CD4-positive, CD25-positive, alpha-beta regulatory T cell (primary cell): ENCODE measurements around the gene FBN3. TPM values are rescaled to one million over a fixed set of nuclear protein-coding genes. Genes with fewer than 3 reads are reported as not detected.

ENCODE experiments used
- ATAC-seq, 2 donors: fragments of 150-1000 bp; cut with Tn5 transposase; one replicate each; pipeline ENCODE4 v1.10.0; 2021; ENCODE audit warnings: low read depth in 2 of 2, moderate number of reproducible peaks in 2 of 2, moderate library complexity in 1 of 2
- DNase-seq, 3 donors: peaks; one replicate each; pipeline versions ENCODE4 v3.0.0 to v3.0.0-alpha.2; 2012 to 2022; ENCODE audit warnings: mixed read lengths in 1 of 3
- H3K27ac ChIP-seq: one replicate; pipeline ENCODE4 v1.7.0; 2013; ENCODE audit warnings: mild to moderate bottlenecking, low read length; ENCODE audit not compliant: insufficient read depth, poor library complexity, severe bottlenecking
- H3K27me3 ChIP-seq: one replicate; pipeline ENCODE4 v1.7.0; 2013; ENCODE audit warnings: low read length; ENCODE audit not compliant: control insufficient read depth, insufficient read depth
- H3K36me3 ChIP-seq: one replicate; pipeline ENCODE4 v1.7.0; 2013; ENCODE audit warnings: mild to moderate bottlenecking, low read length, moderate library complexity; ENCODE audit not compliant: control insufficient read depth, insufficient read depth
- H3K4me1 ChIP-seq: 2 replicates; pipeline ENCODE4 v1.7.0; 2013; ENCODE audit warnings: mild to moderate bottlenecking, low read length; ENCODE audit not compliant: insufficient read depth, control insufficient read depth, poor library complexity, severe bottlenecking
- H3K4me3 ChIP-seq: one replicate; pipeline ENCODE4 v1.7.0; 2013; ENCODE audit warnings: low read depth, mild to moderate bottlenecking, low read length, moderate library complexity
- H3K9me3 ChIP-seq, 2 experiments: 1 replicate in 1 of 2; 2 replicates in 1 of 2; pipeline ENCODE4 v1.7.0; 2013; ENCODE audit warnings: low read length in 2 of 2, mild to moderate bottlenecking in 1 of 2, moderate library complexity in 1 of 2; ENCODE audit not compliant: control insufficient read depth in 2 of 2
- H3K27ac Mint-ChIP-seq, 3 donors: one replicate each; pipeline ENCODE4 v1.8.0; 2020 to 2022; ENCODE audit warnings: mild to moderate bottlenecking in 3 of 3, mixed read lengths in 3 of 3, moderate library complexity in 2 of 3
- H3K27me3 Mint-ChIP-seq: one replicate; pipeline ENCODE4 v1.8.0; 2022; ENCODE audit warnings: mild to moderate bottlenecking, mixed read lengths
- H3K36me3 Mint-ChIP-seq: one replicate; pipeline ENCODE4 v1.8.0; 2020; ENCODE audit warnings: mixed read lengths
- H3K4me1 Mint-ChIP-seq, 4 donors: one replicate each; pipeline ENCODE4 v1.8.0; 2020 to 2022; ENCODE audit warnings: mixed read lengths in 4 of 4, mild to moderate bottlenecking in 1 of 4
- H3K4me3 Mint-ChIP-seq, 4 donors: one replicate each; pipeline ENCODE4 v1.8.0; 2020 to 2022; ENCODE audit warnings: mild to moderate bottlenecking in 4 of 4, mixed read lengths in 4 of 4, moderate library complexity in 3 of 4
- H3K9me3 Mint-ChIP-seq, 7 donors: one replicate each; pipeline ENCODE4 v1.8.0; 2020 to 2022; ENCODE audit warnings: mixed read lengths in 7 of 7, mild to moderate bottlenecking in 3 of 7, moderate library complexity in 2 of 7
- polyA plus RNA-seq, 4 donors: library from polyadenylated mRNA; unstranded; fragments of 300-500 nt; fragmentation: Illumina TruSeq; gene quantifications; one replicate each; pipeline ENCODE4 v1.2.3, GENCODE V29; 2021
- total RNA-seq: library from RNA; stranded (reverse); gene quantifications from one replicate; pipeline ENCODE4 v1.2.3, GENCODE V29; 2022

FBN3 gene
- total and polyA plus RNA-seq, 5 donors from 2014 or later = 0.07 TPM; not detected in 4

GRCh38 chr19:8123683-8124082 lies 25.7 kb downstream of the FBN3 start:
- Mint-ChIP-seq H3K27ac (no peak overlapping the region), H3K9me3 (no peaks in the 10 kb centered on the region), H3K27me3 (peaks cover 5% of the 10 kb centered on the region), H3K4me1 (no peaks in the 10 kb centered on the region), H3K4me3 (no peak overlapping the region), H3K36me3 (no peaks in the 10 kb centered on the region)
- Histone ChIP-seq H3K9me3 (no peaks in the 10 kb centered on the region), H3K4me3 (no peak overlapping the region), H3K27me3 (no peaks in the 10 kb centered on the region), H3K4me1 (no peaks in the 10 kb centered on the region), H3K36me3 (no peaks in the 10 kb centered on the region), H3K27ac (no peak overlapping the region)
- DNase-seq = no peak
- ATAC-seq = no peak

GRCh38 chr19:8120636-8121480 lies 28.5 kb downstream of the FBN3 start:
- Histone ChIP-seq H3K4me3 (no peak overlapping the region), H3K36me3 (no peaks in the 10 kb centered on the region), H3K27ac (no peak overlapping the region), H3K4me1 (no peaks in the 10 kb centered on the region), H3K9me3 (no peaks in the 10 kb centered on the region), H3K27me3 (no peaks in the 10 kb centered on the region)
- Mint-ChIP-seq H3K9me3 (no peaks in the 10 kb centered on the region), H3K4me1 (no peaks in the 10 kb centered on the region), H3K27me3 (peaks cover 5% of the 10 kb centered on the region), H3K36me3 (no peaks in the 10 kb centered on the region), H3K27ac (no peak overlapping the region), H3K4me3 (no peak overlapping the region)
- DNase-seq (no peak), ATAC-seq (no peak)

- H3K4me3 ChIP-seq = no peak overlapping the region
- Mint-ChIP-seq H3K4me3 (no peak overlapping the region), H3K4me1 (no peaks in the 10 kb centered on the region), H3K27ac (no peak overlapping the region), H3K9me3 (no peaks in the 10 kb centered on the region), H3K36me3 (no peaks in the 10 kb centered on the region), H3K27me3 (peaks cover 5% of the 10 kb centered on the region)
- ATAC-seq (no peak), DNase-seq (no peak)
- H3K36me3 ChIP-seq = no peaks in the 10 kb centered on the region
- H3K27me3 ChIP-seq = no peaks in the 10 kb centered on the region
- no peaks in the 10 kb centered on the region for H3K9me3 ChIP-seq
- no peak overlapping the region for H3K27ac ChIP-seq
- H3K4me1 ChIP-seq = no peaks in the 10 kb centered on the region
Observed at GRCh38 chr19:8117991-8118390, 31.4 kb downstream of the FBN3 start.

DNA sequence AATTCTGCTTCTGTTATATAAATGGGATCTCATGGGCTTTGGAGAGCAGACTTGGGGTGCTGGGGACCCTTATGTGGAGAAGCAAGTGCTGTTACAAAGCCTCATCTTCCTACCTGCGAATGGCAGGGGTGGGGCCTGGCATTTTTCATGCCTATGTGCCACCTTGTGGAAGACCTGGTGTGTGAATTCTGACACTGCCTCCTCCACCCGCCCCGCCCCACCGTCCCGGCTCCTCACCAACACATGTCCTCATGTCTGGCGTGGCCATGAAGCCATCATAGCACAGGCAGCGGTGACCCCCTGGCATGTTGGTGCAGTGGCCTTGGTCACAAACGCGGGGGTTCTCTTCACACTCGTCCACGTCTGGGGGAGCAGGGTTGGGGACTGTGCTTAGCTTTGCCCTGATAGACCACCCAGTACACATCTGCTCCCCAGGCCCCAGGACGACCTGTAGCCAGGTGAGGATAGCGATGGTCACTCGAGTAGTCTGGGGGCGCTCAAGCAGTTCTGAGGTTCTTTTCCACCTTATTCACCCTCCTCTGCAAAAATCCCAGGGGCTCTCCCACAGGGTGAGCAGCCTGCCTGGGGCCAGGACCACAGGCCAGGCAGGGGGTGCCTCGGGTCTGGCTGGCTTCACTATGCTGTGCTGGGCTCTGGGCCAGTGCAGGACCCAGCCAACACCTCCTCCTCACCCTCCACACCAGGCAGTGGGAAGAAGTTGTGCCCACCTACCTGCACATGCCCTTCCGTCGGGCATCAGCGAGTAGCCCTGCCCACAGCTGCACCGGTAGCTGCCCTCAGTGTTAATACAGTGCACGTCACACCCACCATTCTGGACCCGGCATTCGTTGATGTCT lies 32.7 kb downstream of the FBN3 start:
- Histone ChIP-seq H3K27me3 (no peaks in the 10 kb centered on the region), H3K9me3 (no peaks in the 10 kb centered on the region), H3K27ac (no peak overlapping the region), H3K4me3 (no peak overlapping the region), H3K36me3 (no peaks in the 10 kb centered on the region), H3K4me1 (no peaks in the 10 kb centered on the region)
- Mint-ChIP-seq H3K9me3 (no peaks in the 10 kb centered on the region), H3K27me3 (peaks cover 5% of the 10 kb centered on the region), H3K4me1 (no peaks in the 10 kb centered on the region), H3K36me3 (no peaks in the 10 kb centered on the region), H3K27ac (no peak overlapping the region), H3K4me3 (no peak overlapping the region)
- DNase-seq = peak in 1 of 3 donors; percentile 8
- ATAC-seq = no peak

DNA sequence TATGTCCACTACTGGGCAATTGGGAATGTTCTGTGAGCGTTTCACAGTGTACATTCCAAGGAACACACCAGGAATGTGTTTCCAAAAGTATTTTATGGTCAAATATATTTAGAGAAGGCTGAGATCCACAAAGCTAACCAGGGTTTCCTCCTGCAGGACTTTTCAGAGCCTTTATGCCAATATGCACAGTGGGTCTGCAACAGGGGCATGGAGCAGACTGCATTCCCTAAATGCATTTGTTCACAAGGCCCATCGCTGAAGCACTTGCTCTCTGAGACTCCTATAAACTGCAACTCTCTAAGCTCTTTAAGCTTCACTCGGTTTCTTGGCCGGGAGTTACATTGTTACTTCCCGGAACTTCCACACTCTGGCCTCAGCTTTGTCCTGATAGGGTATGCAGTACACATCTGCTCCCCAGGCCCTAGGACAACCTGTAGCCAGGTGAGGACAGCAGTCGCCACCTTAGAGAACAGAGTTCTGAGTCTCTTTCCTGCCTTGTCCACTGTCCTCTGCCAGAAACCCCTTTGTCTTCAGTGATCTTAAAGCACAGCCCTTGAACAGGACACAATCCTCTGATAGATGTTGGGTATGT lies 33.5 kb downstream of the FBN3 start:
- Histone ChIP-seq H3K9me3 (no peaks in the 10 kb centered on the region), H3K4me1 (no peaks in the 10 kb centered on the region), H3K4me3 (no peak overlapping the region), H3K36me3 (no peaks in the 10 kb centered on the region), H3K27ac (no peak overlapping the region), H3K27me3 (no peaks in the 10 kb centered on the region)
- no peak overlapping the region for H3K4me3 Mint-ChIP-seq
- ATAC-seq (no peak), DNase-seq (no peak)
- peaks cover 5% of the 10 kb centered on the region for H3K27me3 Mint-ChIP-seq
- H3K9me3 Mint-ChIP-seq = no peaks in the 10 kb centered on the region
- H3K27ac Mint-ChIP-seq = no peak overlapping the region
- no peaks in the 10 kb centered on the region for H3K36me3 Mint-ChIP-seq
- H3K4me1 Mint-ChIP-seq = no peaks in the 10 kb centered on the region

DNA sequence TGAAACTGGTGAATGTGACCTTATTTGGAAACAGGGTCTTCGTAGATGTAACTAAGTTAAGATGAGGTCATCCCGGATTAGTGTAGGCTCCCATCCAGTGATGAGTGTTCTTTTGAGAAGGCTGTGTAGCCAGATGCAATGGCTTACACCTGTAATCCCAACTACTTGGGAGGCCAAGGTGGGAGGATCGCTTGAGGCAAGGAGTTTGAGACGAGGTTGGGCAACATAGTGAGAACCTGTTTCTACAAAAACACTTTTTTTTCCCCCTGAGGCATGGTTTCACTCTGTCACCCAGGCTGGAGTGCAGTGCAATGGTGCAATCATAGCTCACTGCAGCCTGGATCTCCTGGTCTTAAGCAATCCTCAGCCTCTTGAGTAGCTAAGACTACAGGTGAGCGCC lies 36.4 kb downstream of the FBN3 start:
- no peak overlapping the region for H3K27ac ChIP-seq
- H3K4me1 ChIP-seq = no peaks in the 10 kb centered on the region
- H3K9me3 ChIP-seq = no peaks in the 10 kb centered on the region
- no peaks in the 10 kb centered on the region for H3K27me3 ChIP-seq
- no peak overlapping the region for H3K4me3 ChIP-seq
- DNase-seq (no peak), ATAC-seq (no peak)
- no peak overlapping the region for H3K27ac Mint-ChIP-seq
- H3K4me3 Mint-ChIP-seq = no peak overlapping the region
- peaks cover 0 to 5% (median 0%) of the 10 kb centered on the region in 7 donors for H3K9me3 Mint-ChIP-seq
- H3K4me1 Mint-ChIP-seq = no peaks in the 10 kb centered on the region
- H3K36me3 ChIP-seq = no peaks in the 10 kb centered on the region
- H3K36me3 Mint-ChIP-seq = no peaks in the 10 kb centered on the region
- no peaks in the 10 kb centered on the region for H3K27me3 Mint-ChIP-seq

GRCh38 chr19:8111376-8111775 lies 38.0 kb downstream of the FBN3 start:
- peaks cover 0 to 5% (median 0%) of the 10 kb centered on the region in 7 donors for H3K9me3 Mint-ChIP-seq
- H3K9me3 ChIP-seq = no peaks in the 10 kb centered on the region
- H3K4me3 Mint-ChIP-seq = no peak overlapping the region
- ATAC-seq (no peak), DNase-seq (no peak)
- H3K27ac ChIP-seq = no peak overlapping the region
- H3K36me3 ChIP-seq = no peaks in the 10 kb centered on the region
- H3K27me3 ChIP-seq = no peaks in the 10 kb centered on the region
- H3K27ac Mint-ChIP-seq = no peak overlapping the region
- H3K27me3 Mint-ChIP-seq = no peaks in the 10 kb centered on the region
- H3K4me1 ChIP-seq = no peaks in the 10 kb centered on the region
- no peak overlapping the region for H3K4me3 ChIP-seq
- H3K4me1 Mint-ChIP-seq = no peaks in the 10 kb centered on the region
- H3K36me3 Mint-ChIP-seq = no peaks in the 10 kb centered on the region
